Measurements from ENCODE around the gene CDC25A.

DNA sequence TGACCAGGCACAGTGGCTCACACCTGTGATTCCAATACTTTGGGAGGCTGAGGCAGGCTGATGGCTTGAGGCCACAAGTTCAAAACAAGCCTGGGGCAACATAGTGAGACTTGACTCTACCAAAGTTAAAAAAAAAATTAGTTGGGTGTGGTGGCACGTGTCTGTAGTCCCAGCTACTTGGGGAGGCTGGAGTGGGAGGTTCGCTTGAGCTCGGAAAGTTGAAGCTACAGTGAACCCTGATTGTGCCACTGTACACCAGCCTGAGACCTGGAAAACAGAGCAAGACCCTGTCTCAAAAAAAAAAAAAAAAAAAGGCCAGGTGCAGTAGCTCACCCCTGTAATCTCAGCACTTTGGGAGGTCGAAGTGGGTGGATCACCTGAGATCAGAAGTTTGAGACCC is 3.1 kb downstream of the CDC25A start:
- TF ChIP-seq, protein P1, sequence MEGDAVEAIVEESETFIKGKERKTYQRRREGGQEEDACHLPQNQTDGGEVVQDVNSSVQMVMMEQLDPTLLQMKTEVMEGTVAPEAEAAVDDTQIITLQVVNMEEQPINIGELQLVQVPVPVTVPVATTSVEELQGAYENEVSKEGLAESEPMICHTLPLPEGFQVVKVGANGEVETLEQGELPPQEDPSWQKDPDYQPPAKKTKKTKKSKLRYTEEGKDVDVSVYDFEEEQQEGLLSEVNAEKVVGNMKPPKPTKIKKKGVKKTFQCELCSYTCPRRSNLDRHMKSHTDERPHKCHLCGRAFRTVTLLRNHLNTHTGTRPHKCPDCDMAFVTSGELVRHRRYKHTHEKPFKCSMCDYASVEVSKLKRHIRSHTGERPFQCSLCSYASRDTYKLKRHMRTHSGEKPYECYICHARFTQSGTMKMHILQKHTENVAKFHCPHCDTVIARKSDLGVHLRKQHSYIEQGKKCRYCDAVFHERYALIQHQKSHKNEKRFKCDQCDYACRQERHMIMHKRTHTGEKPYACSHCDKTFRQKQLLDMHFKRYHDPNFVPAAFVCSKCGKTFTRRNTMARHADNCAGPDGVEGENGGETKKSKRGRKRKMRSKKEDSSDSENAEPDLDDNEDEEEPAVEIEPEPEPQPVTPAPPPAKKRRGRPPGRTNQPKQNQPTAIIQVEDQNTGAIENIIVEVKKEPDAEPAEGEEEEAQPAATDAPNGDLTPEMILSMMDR (IDR thresholded peaks at IDR 0.05), result no peak
- TF ChIP-seq POLR2A (IDR thresholded peaks at IDR 0.05), result no peak
- TF ChIP-seq EP300 (IDR thresholded peaks at IDR 0.05), result no peak
- no peak for TF ChIP-seq POLR2AphosphoS5 (IDR thresholded peaks at IDR 0.05)
